Omental fat pad (tissue), 4 donors: ENCODE measurements around the gene TRIP13. TPM values are rescaled to one million over a fixed set of nuclear protein-coding genes. Genes with fewer than 3 reads are reported as not detected.

ENCODE experiments used
- ATAC-seq: fragments of 150-250 bp; one replicate; pipeline ENCODE4 v1.9.1; 2016; ENCODE audit warnings: mild to moderate bottlenecking, moderate library complexity; ENCODE audit not compliant: low FRiP score
- DNase-seq: peaks from one replicate; pipeline ENCODE4 v3.0.0-alpha.2; 2019; ENCODE audit warnings: low spot score
- total RNA-seq, 4 donors: library from RNA; depleted of rRNA; stranded (reverse); fragments of >200 nt; gene quantifications; one replicate each; pipeline ENCODE4 v1.1.0, GENCODE V29; 2016
- TF ChIP-seq, protein P1 (sequence below), 3 donors: fragments of 450-650 bp; IDR thresholded peaks; one replicate each; pipeline ENCODE4 v1.5.1; 2016 to 2017; ENCODE audit warnings: antibody characterized with exemption in 3 of 3, mild to moderate bottlenecking in 3 of 3, moderate library complexity in 2 of 3

TRIP13 gene
- total RNA-seq, 4 donors from 2014 or later: 0.79 to 3.0 (median 0.93) TPM

DNA sequence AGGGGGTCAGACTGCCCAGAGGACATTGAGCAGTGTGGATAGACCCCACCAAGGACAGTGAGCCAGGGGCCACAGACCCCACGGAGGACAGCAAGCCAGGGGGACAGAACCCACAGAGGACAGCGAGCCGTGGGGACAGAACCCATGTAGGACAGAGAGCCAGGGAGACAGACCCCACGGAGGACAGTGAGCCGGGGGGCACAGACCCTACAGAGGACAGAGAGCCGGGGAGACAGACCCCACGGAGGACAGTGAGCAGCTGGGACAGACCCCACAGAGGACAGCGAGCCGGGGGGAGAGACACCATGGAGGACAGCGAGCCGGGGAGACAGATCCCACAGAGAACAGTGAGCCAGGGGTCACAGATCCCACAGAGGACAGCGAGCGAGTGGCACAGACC lies 38.5 kb upstream of the TRIP13 start:
- TF ChIP-seq, protein P1, sequence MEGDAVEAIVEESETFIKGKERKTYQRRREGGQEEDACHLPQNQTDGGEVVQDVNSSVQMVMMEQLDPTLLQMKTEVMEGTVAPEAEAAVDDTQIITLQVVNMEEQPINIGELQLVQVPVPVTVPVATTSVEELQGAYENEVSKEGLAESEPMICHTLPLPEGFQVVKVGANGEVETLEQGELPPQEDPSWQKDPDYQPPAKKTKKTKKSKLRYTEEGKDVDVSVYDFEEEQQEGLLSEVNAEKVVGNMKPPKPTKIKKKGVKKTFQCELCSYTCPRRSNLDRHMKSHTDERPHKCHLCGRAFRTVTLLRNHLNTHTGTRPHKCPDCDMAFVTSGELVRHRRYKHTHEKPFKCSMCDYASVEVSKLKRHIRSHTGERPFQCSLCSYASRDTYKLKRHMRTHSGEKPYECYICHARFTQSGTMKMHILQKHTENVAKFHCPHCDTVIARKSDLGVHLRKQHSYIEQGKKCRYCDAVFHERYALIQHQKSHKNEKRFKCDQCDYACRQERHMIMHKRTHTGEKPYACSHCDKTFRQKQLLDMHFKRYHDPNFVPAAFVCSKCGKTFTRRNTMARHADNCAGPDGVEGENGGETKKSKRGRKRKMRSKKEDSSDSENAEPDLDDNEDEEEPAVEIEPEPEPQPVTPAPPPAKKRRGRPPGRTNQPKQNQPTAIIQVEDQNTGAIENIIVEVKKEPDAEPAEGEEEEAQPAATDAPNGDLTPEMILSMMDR (IDR thresholded peaks at IDR 0.05): no peak
- DNase-seq: no peak

DNA sequence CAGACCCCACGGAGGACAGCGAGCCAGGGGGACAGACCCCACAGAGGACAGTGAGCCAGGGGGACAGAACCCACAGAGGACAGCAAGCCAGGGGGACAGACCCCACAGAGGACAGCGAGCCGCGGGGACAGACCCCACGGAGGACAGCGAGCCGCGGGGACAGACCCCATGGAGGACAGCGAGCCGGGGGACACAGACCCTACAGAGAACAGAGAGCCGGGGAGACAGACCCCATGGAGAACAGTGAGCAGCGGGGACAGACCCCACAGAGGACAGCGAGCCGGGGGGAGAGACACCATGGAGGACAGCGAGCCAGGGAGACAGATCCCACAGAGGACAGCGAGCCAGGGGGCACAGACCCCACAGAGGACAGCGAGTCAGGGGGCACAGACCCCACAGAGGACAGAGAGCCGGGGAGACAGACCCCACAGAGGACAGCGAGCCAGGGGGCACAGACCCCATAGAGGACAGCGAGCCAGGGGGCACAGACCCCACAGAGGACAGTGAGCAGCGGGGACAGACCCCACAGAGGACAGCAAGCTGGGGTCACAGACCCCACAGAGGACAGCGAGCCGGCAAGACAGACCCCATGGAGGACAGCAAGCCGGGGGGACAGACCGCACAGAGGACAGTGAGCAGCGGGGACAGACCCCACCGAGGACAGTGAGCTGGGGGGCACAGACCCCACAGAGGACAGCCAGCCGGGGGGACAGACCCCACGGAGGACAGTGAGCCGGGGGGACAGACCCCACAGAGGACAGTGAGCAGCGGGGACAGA lies 37.5 kb upstream of the TRIP13 start:
- DNase-seq: no peak
- TF ChIP-seq, protein P1 (IDR thresholded peaks at IDR 0.05): no peak
- no peak for ATAC-seq

More for the DNA sequence above, 38.5 kb upstream of the TRIP13 start:
- ATAC-seq: no peak

DNA sequence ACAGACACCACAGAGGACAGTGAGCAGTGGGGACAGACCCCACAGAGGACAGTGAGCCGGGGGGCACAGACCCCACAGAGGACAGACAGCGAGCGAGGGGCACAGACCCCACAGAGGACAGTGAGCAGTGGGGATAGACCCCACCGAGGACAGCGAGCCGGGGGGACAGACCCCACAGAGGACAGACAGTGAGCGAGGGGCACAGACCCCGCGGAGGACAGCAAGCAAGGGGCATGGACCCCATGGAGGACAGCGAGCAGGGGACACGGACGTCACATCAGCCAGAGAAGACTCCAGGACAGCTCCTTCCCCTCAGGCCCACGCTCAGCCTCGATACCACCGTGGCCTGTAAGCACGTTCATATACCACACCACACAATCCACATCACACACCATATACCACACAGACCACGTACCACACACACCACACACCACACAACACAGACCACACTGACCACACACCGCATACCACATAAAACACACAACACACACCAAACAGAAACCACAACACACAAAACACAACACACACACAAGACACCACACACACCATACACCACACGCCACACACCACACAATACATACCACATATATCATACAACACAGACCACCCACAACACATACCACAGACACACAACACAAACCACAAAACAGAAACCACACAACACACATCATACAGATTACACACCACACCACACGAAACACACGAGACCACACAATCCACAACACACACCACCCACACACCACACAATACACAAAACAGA lies 36.7 kb upstream of the TRIP13 start:
- TF ChIP-seq, protein P1 (IDR thresholded peaks at IDR 0.05): no peak
- ATAC-seq: no peak
- no peak for DNase-seq

DNA sequence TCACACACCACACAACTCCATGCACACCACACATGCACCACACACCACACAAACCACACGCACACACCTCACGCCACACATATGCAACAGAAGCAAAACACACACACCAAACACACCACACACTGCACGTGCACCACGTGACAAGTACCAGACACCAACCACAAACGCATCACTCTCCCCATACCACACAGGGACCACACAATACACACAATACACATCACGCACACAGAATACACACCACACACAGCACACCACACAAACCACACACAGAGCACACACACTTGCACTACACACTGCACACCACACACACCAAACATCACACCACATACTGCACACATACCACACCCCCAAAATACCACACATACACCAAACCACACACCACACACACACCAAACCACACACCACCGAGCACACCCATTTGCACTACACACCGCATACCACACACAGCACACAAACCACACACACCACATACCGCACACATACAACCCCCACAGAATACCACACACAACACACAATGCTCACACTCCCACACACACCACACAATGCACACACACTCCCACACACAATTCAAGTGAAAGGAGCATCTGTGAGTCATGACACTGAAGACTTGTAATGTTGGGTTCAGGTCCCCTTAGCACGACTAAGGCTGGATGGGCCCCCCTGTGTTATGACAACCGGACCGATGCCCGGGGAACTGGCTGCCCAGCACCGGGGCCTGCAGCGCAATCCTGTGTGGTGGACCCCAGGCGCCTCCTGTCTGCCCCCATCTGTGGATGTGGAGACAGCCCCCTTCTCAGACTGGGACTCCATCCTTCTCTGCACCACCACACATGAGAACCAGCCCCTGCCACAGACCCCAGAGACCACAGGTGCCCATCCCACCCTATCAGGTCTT lies 35.9 kb upstream of the TRIP13 start:
- TF ChIP-seq, protein P1 (IDR thresholded peaks at IDR 0.05): no peak
- ATAC-seq: peak; percentile 23
- DNase-seq: no peak

DNA sequence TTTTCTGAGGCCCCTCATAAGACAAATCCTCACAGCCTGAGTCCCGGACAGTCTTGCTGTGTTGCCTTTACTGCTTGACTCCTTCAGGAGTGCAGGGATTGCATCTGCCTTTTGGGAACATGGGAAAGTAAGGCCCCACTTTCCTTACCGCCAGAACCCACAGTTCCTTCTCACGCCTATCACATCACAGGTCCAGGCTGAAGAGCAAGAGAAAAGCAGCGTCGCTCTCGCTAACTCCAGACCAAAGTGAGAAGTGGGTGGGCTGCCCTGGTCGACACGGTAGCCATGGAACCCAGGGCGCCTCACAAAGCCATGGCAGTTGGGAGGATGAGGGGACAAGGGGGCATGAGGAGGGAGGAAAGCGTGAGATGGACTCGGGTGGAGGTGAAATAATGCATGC lies 34.0 kb upstream of the TRIP13 start:
- TF ChIP-seq, protein P1 (IDR thresholded peaks at IDR 0.05): no peak
- ATAC-seq: no peak

DNA sequence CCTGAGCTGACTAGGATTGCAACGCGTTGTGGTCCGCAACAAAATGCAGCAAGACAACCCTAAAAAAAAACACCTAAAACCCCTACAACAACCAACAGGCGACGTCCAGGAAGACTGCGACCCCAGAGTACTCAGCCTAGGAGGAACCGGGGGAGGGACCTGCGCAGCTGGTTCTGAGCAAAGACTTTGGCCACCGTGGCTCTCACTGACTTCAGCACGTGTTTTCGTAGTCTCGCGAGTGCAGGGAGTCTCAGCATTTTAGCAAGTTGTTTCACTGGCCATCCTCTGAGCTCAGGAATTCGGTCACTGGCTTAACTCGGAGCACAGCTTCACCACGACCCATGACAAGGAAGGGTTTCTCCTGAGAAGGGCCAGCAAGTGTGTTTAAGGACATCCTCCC lies 33.3 kb upstream of the TRIP13 start:
- ATAC-seq: no peak
- no peak for DNase-seq
- TF ChIP-seq, protein P1 (IDR thresholded peaks at IDR 0.05): no peak

More for the DNA sequence above, 34.0 kb upstream of the TRIP13 start:
- no peak for DNase-seq
